HFFc6 (cell line): ENCODE data around the gene MCL1. TPM values are rescaled to one million over a fixed set of nuclear protein-coding genes. Genes with fewer than 3 reads are reported as not detected.
"Not testable (repeated sequence)": the region's sequence is repeated elsewhere in the genome, so short reads cannot be mapped to it uniquely, and the experiment has no call there.

Experiments used
- DNase-seq: peaks from one replicate; pipeline ENCODE4 v3.0.0-alpha.2; 2018
- H3K27ac Mint-ChIP-seq: 2 replicates; pipeline ENCODE4 v1.8.0; 2020; ENCODE audit warnings: mild to moderate bottlenecking, mixed read lengths
- H3K27me3 Mint-ChIP-seq: 2 replicates; pipeline ENCODE4 v1.8.0; 2021; ENCODE audit warnings: mild to moderate bottlenecking, moderate library complexity, mixed read lengths; ENCODE audit not compliant: insufficient read depth
- H3K36me3 Mint-ChIP-seq: 2 replicates; pipeline ENCODE4 v1.8.0; 2021; ENCODE audit warnings: low read depth, mixed read lengths
- H3K4me1 Mint-ChIP-seq: 2 replicates; pipeline ENCODE4 v1.8.0; 2020; ENCODE audit warnings: low read depth, mixed read lengths
- H3K4me3 Mint-ChIP-seq: 2 replicates; pipeline ENCODE4 v1.8.0; 2020; ENCODE audit warnings: mild to moderate bottlenecking, moderate library complexity, mixed read lengths
- H3K9me3 Mint-ChIP-seq: 2 replicates; pipeline ENCODE4 v1.8.0; 2020; ENCODE audit warnings: mild to moderate bottlenecking, mixed read lengths
- CTCF ChIP-seq: fragments of 200-600 bp; sonication (generic); IDR thresholded peaks from 2 replicates; pipeline ENCODE4 v1.5.0; 2021; ENCODE audit warnings: antibody characterized with exemption, mild to moderate bottlenecking
- total RNA-seq, 6 experiments: library from RNA; stranded (reverse); fragmentation: NEBNext Ultra II Directional; extraction: Animal tissue kit (Norgen Biotek cat#: 25700); gene quantifications; 2 replicates in 1 of 6; 3 replicates in 5 of 6; pipeline ENCODE4 v1.2.3, GENCODE V29; 2021

Gene MCL1
- total RNA-seq, 6 experiments from 2014 or later = 155 to 170 (median 164) TPM

DNA sequence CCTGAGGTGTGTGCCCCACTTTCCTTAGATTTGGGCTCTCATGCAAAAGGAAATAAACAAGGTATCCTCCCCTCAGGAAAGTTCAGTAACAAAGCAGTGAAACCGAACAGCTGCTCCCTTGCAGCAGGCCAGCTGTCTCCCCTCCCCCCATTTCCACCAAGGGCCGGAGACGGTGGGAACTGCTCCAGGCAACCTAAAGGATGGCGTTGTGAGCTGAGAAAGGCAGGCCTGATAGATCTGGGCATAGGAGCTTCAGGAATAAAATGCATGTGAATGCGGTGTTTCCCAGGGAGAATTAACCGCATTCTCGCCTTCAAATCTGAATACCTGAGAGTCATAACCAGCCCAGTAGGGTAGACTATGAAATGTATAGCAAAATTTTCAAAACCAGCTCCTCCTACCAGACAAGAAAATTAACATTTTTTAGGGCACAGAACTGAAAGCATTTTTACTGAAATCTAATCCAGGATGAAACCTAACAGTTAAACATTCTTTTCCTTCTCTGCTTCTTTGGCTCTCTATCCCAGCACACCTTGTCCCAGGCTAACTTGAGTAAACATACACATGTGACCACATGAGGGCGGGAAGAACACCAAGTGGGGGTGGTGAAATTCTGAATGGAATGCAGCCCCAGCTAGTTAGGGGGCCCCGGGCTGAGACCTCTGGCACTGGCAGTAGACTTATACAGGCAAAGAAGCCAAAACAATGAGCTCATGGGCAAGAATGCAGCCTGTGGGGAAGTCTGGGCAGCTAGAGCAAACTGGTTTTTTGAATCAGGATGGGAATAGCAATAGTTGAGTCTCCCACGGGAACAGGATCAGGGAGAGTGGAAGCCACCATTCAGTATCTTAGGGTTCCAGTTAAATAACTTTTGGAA is 11.5 kb downstream of the MCL1 start:
- Mint-ChIP-seq H3K27me3 (peaks cover 72% of the 10 kb centered on the region), H3K4me3 (peak overlapping the region; percentile 96), H3K4me1 (peaks cover 76% of the 10 kb centered on the region), H3K9me3 (peaks cover 28% of the 10 kb centered on the region), H3K36me3 (peaks cover 28% of the 10 kb centered on the region), H3K27ac (peak overlapping the region; percentile 96)
- peak; percentile 40 for TF ChIP-seq CTCF
- DNase-seq = peak; percentile 94

DNA sequence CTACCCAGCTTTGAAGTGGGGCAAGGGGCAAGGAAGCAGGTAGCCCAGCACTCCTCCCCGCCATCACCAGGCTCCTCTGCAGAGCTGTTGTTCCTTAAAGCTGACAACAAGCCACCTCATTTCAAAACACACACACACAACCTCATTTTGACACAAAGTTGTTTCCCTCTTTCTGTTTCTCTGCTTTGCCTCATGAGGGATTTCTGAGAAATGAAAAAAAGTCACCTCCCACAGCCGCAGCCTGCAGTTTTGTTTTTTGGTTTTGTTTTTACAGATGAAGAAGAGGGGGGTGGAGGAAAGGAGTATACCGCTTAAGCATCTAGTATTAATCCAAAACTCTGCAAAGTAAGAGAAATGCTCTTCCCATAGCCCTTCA is 12.1 kb downstream of the MCL1 start:
- Mint-ChIP-seq H3K27ac (peak overlapping the region; percentile 96), H3K27me3 (peaks cover 65% of the 10 kb centered on the region), H3K4me1 (peaks cover 76% of the 10 kb centered on the region), H3K4me3 (peak overlapping the region; percentile 96), H3K9me3 (peaks cover 24% of the 10 kb centered on the region), H3K36me3 (peaks cover 22% of the 10 kb centered on the region)
- no peak for TF ChIP-seq CTCF
- no peak for DNase-seq

DNA sequence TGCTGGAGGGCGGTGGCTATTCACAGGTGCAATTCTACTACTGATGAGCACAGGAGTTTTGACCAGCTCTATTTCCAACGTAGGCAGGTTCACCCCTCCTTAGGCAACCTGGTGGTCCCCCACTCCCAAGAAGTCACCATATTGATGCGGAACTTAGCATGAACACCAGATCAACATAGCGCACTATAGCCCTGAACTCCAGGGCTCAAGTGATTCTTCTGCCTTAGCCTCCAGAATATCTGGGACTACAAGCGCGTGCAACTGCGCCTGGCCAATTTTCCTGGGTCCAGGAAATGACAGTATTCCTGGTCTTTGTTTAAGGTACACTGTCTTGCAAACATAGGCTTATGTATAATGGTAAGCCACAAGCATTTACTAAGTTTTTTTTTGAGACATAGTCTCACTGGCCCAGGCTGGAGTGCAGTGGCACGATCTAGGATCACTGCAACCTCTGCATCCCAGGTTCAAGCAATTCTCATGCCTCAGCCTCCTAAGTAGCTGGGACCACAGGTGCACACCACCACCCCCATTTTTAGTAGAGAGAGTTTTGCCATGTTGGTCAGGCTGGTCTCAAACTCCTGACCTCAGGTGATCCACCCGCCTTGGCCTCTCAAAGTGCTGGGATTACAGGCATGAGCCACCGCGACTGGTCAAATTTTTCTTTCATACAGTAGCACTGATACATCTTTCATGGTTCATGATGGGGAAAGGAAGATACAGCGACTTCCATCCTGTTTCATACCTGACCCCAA is 12.6 kb downstream of the MCL1 start:
- H3K4me3 Mint-ChIP-seq = peak overlapping the region; percentile 96
- no peak for DNase-seq
- peaks cover 24% of the 10 kb centered on the region for H3K9me3 Mint-ChIP-seq
- peak overlapping the region; percentile 96 for H3K27ac Mint-ChIP-seq
- TF ChIP-seq CTCF = no peak
- peaks cover 60% of the 10 kb centered on the region for H3K27me3 Mint-ChIP-seq
- peaks cover 20% of the 10 kb centered on the region; the same call in 1 of the 2 replicates for H3K36me3 Mint-ChIP-seq
- H3K4me1 Mint-ChIP-seq = peaks cover 80% of the 10 kb centered on the region

- DNase-seq = not testable (repeated sequence)
- Mint-ChIP-seq H3K27me3 (peaks cover 46% of the 10 kb centered on the region), H3K9me3 (peaks cover 12% of the 10 kb centered on the region), H3K27ac (peak overlapping the region; percentile 99), H3K4me1 (peaks cover 82% of the 10 kb centered on the region), H3K4me3 (peak overlapping the region; percentile 42), H3K36me3 (peaks cover 12% of the 10 kb centered on the region; the same call in 1 of the 2 replicates)
These were observed 14.0 kb downstream of the MCL1 start for GRCh38 chr1:150565240-150565991.

- H3K9me3 Mint-ChIP-seq = peaks cover 2% of the 10 kb centered on the region
- H3K27ac Mint-ChIP-seq = peak overlapping the region; percentile 99
- H3K36me3 Mint-ChIP-seq = peaks cover under 1% of the 10 kb centered on the region; the same call in 1 of the 2 replicates
- TF ChIP-seq CTCF = no peak
- peak overlapping the region; percentile 90 for H3K4me3 Mint-ChIP-seq
- H3K27me3 Mint-ChIP-seq = peaks cover 35% of the 10 kb centered on the region
- H3K4me1 Mint-ChIP-seq = peaks cover 76% of the 10 kb centered on the region
- no peak for DNase-seq
These were observed 15.1 kb downstream of the MCL1 start for GRCh38 chr1:150564051-150564991.
